ENCODE results near the gene CMSS1.

DNA sequence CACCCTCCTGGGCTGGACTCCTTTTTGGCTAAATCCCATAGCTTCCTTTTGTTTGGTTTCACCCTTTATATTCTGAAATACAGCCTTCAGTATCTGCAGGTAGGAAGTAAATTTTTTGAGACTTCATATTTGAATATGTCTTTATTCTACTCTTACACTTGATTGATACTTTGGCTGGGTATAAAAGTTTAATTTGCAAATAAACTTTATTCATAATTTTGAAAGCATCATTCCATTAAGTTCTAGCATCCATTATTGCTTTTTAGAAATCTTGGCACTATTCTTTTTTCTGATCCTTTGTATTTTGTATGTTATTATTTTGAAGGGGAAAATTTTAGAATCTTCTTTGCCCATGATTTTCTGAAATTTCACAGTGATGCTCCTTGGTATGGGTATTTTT is 337.9 kb downstream of the CMSS1 start:
- TF ChIP-seq, protein P1, sequence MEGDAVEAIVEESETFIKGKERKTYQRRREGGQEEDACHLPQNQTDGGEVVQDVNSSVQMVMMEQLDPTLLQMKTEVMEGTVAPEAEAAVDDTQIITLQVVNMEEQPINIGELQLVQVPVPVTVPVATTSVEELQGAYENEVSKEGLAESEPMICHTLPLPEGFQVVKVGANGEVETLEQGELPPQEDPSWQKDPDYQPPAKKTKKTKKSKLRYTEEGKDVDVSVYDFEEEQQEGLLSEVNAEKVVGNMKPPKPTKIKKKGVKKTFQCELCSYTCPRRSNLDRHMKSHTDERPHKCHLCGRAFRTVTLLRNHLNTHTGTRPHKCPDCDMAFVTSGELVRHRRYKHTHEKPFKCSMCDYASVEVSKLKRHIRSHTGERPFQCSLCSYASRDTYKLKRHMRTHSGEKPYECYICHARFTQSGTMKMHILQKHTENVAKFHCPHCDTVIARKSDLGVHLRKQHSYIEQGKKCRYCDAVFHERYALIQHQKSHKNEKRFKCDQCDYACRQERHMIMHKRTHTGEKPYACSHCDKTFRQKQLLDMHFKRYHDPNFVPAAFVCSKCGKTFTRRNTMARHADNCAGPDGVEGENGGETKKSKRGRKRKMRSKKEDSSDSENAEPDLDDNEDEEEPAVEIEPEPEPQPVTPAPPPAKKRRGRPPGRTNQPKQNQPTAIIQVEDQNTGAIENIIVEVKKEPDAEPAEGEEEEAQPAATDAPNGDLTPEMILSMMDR (IDR thresholded peaks at IDR 0.05), result no peak
- no peak for TF ChIP-seq POLR2A (IDR thresholded peaks at IDR 0.05)

Data from adrenal gland (tissue), 5 donors.